CD4-positive, alpha-beta T cell treated with Interleukin-2 at 100 ng/mL for 4 hours (primary cell): Measurements from ENCODE around the gene JMJD6.
"Not testable (repeated sequence)": the region's sequence is repeated elsewhere in the genome, so short reads cannot be mapped to it uniquely, and the experiment has no call there.

ENCODE experiments used
- DNase-seq: peaks from one replicate; pipeline ENCODE4 v3.0.0-alpha.2; 2020; ENCODE audit warnings: low spot score

Gene JMJD6

GRCh38 chr17:76726231-76726775, at the start of gene JMJD6:
JMJD6 (minus strand) TSS chr17:76726606; CDS start chr17:76726475, 131 bp downstream.
- peak; percentile 97 for DNase-seq

GRCh38 chr17:76775021-76775600, 48.7 kb upstream of the JMJD6 start:
- no peak for DNase-seq

DNA sequence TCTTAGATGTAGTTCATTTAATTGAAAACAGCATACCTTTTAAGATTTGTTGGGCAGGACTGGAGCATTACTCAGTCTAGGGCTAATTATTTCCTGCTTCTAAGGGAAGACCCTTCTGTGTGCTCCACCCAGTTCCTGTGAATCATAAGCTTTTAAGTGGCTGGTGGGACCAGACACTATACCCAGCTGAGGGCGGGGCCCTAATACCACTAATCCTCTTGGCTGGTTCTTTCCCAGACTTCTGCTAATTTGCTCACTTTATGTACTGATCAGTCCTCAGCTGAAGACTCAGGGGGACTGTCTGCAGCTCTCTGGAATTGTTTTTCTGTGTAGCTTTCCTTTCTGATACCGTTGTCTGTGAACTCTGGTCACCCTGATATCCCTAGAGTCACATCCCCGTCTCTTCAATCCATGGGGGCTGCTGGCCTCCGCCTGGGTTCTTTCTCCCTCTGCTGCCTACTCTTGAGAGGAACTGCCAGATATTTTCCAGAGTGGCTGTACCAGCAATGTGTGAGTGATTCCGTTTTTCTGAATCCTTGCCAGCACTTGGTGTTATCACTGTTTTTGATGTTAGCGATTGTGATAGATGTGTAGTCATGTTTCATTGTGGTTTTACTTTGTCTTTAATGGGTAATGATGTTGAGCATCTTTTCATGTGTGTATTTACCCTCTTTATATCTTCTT, 46.6 kb upstream of the JMJD6 start:
- DNase-seq = peak; percentile 90

DNA sequence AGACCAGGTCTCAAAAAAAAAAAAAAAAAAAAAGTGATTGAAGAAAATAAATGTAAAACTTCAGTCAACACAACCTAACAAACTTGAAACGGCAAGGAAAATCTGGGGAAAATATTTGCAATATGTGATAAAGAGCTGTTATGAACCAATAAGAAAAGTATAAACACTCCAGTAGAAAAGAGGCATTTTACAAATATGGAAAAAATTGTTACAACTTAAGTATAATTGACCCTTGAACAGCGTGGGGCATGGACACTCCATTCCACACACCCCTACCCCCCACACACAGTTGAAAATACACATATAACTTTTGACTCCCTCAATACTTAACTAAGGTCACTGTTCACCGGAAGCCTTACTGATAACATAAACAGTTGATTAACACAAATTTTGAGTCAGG, 32.2 kb upstream of the JMJD6 start:
- no peak for DNase-seq

DNA sequence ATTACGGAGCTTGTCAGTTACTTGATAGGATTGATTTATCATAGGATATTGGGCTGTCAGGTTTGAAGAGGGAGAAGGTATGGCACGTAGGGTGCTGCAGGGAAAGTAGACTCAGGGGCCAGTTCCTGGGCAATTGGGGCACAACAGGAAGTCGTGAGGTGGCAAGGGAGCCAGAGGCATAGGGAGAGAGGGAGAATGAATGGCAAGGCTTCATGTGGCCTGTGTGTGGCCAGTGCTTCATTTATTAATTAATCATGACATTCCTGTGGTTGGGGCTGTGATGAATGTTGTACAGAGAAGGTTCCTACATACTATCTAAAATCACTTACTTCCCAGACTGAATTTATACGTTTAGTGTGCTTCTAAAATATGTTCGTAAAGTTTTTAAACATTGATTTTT, 30.9 kb upstream of the JMJD6 start:
- DNase-seq = no peak

- no peak for DNase-seq
These were observed 28.9 kb upstream of the JMJD6 start for GRCh38 chr17:76755285-76755684.

DNA sequence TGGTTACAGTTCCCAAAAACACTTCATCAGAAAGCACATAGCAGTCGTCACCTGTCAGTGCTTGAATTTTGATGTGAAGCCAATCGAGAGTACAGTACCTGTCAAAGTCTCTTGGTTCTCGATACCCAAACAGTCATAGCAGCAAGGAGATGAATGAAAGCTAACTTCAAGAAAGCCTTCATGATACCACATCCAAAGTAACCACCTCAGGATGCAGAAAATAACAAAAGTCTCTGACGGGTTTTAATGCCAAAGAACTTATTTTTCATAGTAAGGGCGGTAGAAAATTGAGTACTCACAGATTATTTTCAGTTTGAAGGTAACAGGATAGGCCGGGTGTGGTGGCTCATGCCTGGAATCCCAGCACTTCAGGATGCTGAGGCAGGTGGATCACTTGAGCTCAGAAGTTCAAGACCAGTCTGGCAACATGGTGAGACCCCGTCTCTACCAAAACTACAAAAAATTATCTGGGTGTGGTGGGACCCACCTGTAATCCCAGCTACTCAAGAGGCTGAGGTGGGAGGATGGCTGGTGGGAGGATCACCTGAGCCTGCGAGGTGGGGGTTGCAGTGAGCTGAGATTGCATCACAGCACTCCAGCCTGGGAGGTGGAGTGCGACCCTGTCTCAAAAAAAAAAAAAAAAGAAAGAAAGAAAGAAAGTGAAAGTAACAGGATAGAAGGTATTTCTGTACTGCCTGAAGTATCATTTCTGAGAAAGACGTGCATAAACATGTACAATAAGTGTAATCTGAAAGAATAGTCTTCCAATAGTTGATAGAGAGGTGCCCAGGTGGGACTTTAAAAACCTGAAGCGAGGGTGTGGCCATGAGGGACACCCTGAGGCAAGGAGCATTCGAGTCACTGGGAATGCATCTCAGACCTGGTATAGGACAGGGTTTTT, 26.9 kb upstream of the JMJD6 start:
- DNase-seq = peak; percentile 59

- DNase-seq = peak; percentile 65
These were observed 25.6 kb upstream of the JMJD6 start for GRCh38 chr17:76752006-76752405.

GRCh38 chr17:76751416-76751993, 25.1 kb upstream of the JMJD6 start:
- DNase-seq = no peak

- no peak for DNase-seq
These were observed 22.3 kb upstream of the JMJD6 start for GRCh38 chr17:76748657-76749056.

GRCh38 chr17:76747716-76748363, 21.4 kb upstream of the JMJD6 start:
- no peak for DNase-seq

DNA sequence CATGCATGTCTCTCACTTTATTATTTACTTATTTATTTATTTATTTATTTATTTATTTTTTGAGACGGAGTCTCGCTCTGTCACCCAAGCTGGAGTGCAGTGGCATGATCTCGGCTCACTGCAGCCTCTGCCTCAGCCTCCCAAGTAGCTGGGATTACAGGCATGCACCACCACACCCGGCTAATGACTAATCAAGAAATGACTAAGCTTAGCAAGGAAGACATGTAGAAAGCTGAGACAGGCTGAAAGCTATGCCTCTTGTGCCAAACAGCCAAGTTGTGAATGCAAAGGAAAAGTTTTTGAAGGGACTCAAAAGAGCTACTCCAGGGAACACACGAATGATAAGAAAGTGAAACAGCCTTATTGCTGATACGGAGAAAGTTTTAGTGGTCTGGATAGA, 19.4 kb upstream of the JMJD6 start:
- not testable (repeated sequence) for DNase-seq

DNA sequence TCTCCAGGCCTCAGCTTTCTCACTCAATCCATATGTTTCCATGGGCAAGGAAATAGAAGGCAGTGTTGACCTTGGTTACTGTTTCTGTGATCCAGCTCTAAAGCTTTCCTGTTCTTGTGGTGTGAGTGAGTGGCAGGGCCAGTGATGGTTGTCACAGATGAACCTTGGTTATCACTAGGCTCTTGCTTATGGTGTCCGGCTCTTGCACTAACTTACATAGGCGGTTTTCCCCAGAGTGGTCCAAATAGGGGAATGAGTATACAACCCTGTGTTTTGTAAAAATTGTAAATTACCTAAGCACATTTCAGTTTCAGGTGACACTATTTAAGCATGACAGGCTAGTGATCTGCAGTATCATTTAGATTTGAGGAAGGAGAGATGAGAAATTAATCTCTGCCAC, 18.3 kb upstream of the JMJD6 start:
- no peak for DNase-seq

DNA sequence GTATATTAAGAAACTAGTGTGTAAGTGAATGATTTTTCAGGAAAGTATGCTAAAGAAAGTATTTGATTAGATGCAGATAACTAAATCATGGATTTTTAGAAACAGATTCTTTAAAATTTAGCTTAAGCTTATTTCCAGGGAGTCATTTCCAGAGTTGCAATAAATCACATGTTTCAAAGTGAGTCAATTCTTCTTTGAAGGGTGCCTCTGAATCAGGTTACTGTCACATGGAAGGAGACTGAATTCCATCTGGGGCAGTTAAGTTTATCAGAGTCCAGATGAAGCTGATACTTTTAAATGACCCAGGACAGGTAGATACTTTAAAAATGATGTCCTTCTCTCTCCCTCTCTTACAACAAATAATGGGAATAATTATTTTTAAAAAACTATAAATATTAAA, 16.6 kb upstream of the JMJD6 start:
- no peak for DNase-seq

GRCh38 chr17:76740329-76741118, 14.1 kb upstream of the JMJD6 start:
- no peak for DNase-seq

DNA sequence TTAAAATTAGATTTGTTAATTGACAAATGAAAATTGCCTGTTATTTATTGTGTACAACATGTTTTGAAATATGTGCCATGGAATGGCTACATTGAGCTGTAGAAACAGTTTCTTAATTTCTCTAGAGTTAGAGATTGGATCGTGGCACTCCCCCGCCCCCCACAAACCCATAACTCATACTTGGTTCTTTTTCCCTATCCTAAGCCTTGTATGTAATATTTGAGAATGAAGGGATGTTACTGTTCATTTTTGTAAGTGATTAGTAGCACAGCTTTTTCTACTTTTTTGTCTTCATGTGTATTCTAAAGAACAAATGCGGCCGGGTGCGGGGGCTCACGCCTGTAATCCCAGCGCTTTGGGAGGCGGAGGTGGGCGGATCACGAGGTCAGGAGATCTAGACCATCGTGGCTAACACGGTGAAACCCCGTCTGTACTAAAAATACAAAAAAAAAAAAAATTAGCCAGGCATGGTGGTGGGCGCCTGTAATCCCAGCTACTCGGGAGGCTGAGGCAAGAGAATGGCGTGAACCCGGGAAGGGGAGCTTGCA, 13.2 kb upstream of the JMJD6 start:
- DNase-seq = not testable (repeated sequence)

GRCh38 chr17:76738468-76738850, 12.1 kb upstream of the JMJD6 start:
- DNase-seq = no peak

DNA sequence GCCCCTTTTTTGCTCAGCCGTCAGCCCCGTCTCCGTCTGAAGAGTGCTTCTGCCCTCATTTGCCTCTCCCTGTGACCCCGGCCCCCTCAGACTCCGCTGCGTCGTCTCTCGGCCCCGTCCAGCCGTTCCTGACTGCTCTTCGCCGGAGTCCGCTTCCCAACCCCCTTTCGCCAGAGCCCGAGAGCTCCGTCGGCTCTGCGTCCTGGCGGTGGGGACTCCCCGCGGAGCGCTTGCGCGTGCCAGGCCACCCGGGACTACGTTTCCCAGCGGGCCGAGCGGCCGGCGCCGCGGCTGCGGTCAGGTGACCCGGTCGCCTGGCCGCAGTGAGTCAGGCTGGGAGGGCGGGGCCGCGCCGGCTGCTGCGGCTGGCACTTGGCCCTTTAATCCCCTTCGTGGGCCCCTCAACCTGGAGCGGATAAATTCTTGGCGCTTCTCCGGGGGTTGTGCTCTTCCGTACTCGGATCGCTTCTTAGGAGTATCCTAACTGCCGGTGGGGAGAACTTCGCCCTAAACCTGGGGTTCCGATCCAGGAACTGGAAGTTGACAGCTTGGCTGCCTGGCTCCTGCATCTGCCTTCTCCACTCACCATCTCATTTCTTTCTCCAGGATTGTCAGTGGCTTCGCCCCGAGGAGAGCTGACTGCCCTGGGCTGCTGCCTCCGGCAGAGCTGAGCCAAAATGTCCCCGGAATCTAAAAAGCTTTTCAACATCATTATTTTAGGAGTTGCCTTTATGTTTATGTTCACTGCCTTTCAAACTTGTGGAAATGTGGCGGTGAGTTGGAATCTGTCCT, 11.5 kb upstream of the JMJD6 start, which contains the start of gene MFSD11:
MFSD11 (plus strand) TSS at position 444 of the 792 bp plus-strand sequence; CDS start at position 678, 234 bp downstream.
- peak; percentile 92 for DNase-seq

GRCh38 chr17:76737082-76737675, 10.8 kb upstream of the JMJD6 start, which contains the start of gene SRSF2:
SRSF2 (minus strand) TSS chr17:76737331; CDS start chr17:76737160, 171 bp downstream.
- DNase-seq = peak; percentile 99
